H1 (cell line): ENCODE measurements around the gene ACADM. TPM values are rescaled to one million over a fixed set of nuclear protein-coding genes. Genes with fewer than 3 reads are reported as not detected.

ENCODE experiments used
- CTCF ChIA-PET: fragments of 300-600 bp; sonication (Branson Sonifier 250); formaldehyde crosslinking; loops from one replicate; lab custom pipeline; 2021; ENCODE audit not compliant: partially characterized antibody; lab: Charles Lee
- POLR2A ChIA-PET: fragments of 300-600 bp; sonication (Branson Sonifier 250); formaldehyde crosslinking; loops from one replicate; lab custom pipeline; 2021; ENCODE audit warnings: inconsistent platforms; ENCODE audit not compliant: partially characterized antibody; lab: Charles Lee
- DNase-seq, 2 experiments: peaks; one replicate each; pipeline versions ENCODE4 v3.0.0 to v3.0.0-alpha.2; 2010 to 2022; ENCODE audit warnings: low spot score in 2 of 2, low read depth in 1 of 2, mixed read lengths in 1 of 2
- FAIRE-seq: peaks from 2 replicates; lab custom pipeline; 2011; peaks lifted over from hg19 to GRCh38; lab: Jason Lieb, UNC
- H2AFZ ChIP-seq: 2 replicates; pipeline ENCODE4 v1.8.1; 2012; ENCODE audit warnings: low read length, inconsistent platforms
- H2AK5ac ChIP-seq: 2 replicates; pipeline ENCODE4 v1.6.1; 2013; ENCODE audit warnings: low read depth, low read length
- H2BK120ac ChIP-seq: replicated peaks from 2 replicates; pipeline ENCODE3; 2013; ENCODE audit warnings: low read depth, low read length, inconsistent platforms
- H2BK12ac ChIP-seq: 2 replicates; pipeline ENCODE4 v1.6.1; 2013; ENCODE audit warnings: low read depth, low read length
- H2BK15ac ChIP-seq: 2 replicates; pipeline ENCODE4 v1.6.1; 2013; ENCODE audit warnings: low read length
- H2BK20ac ChIP-seq: 2 replicates; pipeline ENCODE4 v1.6.1; 2013; ENCODE audit warnings: low read length
- H2BK5ac ChIP-seq: 2 replicates; pipeline ENCODE4 v1.6.1; 2013; ENCODE audit warnings: low read depth, low read length
- H3K14ac ChIP-seq: 2 replicates; pipeline ENCODE4 v1.6.1; 2013; ENCODE audit warnings: inconsistent platforms; ENCODE audit not compliant: insufficient read length
- H3K18ac ChIP-seq: 2 replicates; pipeline ENCODE4 v1.6.1; 2013; ENCODE audit warnings: low read length; ENCODE audit errors: extremely low read depth
- H3K23ac ChIP-seq: 2 replicates; pipeline ENCODE4 v1.6.1; 2013; ENCODE audit warnings: inconsistent platforms; ENCODE audit not compliant: insufficient read length
- H3K23me2 ChIP-seq: 2 replicates; pipeline ENCODE4 v1.6.1; 2013; ENCODE audit warnings: low read depth, low read length
- H3K27ac ChIP-seq: 2 replicates; pipeline ENCODE4 v1.6.1; 2011; ENCODE audit warnings: low read depth, low read length, inconsistent platforms
- H3K27me3 ChIP-seq, 4 experiments: replicated peaks in 1 of 4; 1 replicate in 1 of 4; 2 replicates in 3 of 4; pipeline versions ENCODE4 v1.6.1 to v1.8.1; 2011 to 2013; ENCODE audit warnings: low read length in 3 of 4, mild to moderate bottlenecking in 3 of 4, inconsistent platforms in 2 of 4, mixed read lengths in 2 of 4, moderate library complexity in 1 of 4; ENCODE audit not compliant: control insufficient read depth in 3 of 4, insufficient read depth in 3 of 4; ENCODE audit errors: extremely low read depth in 1 of 4
- H3K36me3 ChIP-seq, 4 experiments: 2 replicates each; pipeline versions ENCODE4 v1.6.1 to v1.8.1; 2011 to 2013; ENCODE audit warnings: mild to moderate bottlenecking in 4 of 4, low read length in 3 of 4, moderate library complexity in 2 of 4, control low read depth in 1 of 4, inconsistent platforms in 1 of 4; ENCODE audit not compliant: insufficient read depth in 4 of 4, control insufficient read depth in 2 of 4
- H3K4ac ChIP-seq: replicated peaks from 2 replicates; pipeline ENCODE3; 2013; ENCODE audit warnings: low read length, low read depth, mixed read lengths, inconsistent platforms; ENCODE audit not compliant: insufficient read length
- H3K4me1 ChIP-seq, 4 experiments: replicated peaks in 1 of 4; 1 replicate in 1 of 4; 2 replicates in 3 of 4; pipeline versions ENCODE4 v1.6.1 to v1.8.1; 2011 to 2013; ENCODE audit warnings: low read length in 3 of 4, inconsistent platforms in 2 of 4, mixed read lengths in 1 of 4; ENCODE audit not compliant: insufficient read depth in 4 of 4, control insufficient read depth in 3 of 4
- H3K4me2 ChIP-seq, 2 experiments: 2 replicates each; pipeline versions ENCODE4 v1.6.1 to v1.8.1; 2011 to 2013; ENCODE audit warnings: low read depth in 2 of 2, low read length in 2 of 2, control low read depth in 1 of 2, inconsistent platforms in 1 of 2, mild to moderate bottlenecking in 1 of 2; ENCODE audit not compliant: insufficient read depth in 1 of 2
- H3K4me3 ChIP-seq, 4 experiments: fragments of 200-600, 300-600 bp in 1 of 4; sonication (generic), shearing (Covaris generic), sonication (Bioruptor Twin) in 1 of 4; 2 replicates each; pipeline versions ENCODE4 v1.5.1 to v1.8.1; 2011 to 2016; ENCODE audit warnings: low read length in 4 of 4, low read depth in 3 of 4, control low read depth in 2 of 4, inconsistent platforms in 2 of 4, mild to moderate bottlenecking in 2 of 4, mixed read lengths in 1 of 4, moderate library complexity in 1 of 4; ENCODE audit not compliant: insufficient read depth in 2 of 4; ENCODE audit errors: extremely low read depth in 1 of 4
- H3K56ac ChIP-seq: replicated peaks from 2 replicates; pipeline ENCODE3; 2013; ENCODE audit warnings: low read depth, mild to moderate bottlenecking, mixed read lengths, low read length, inconsistent platforms; ENCODE audit not compliant: insufficient read length
- H3K79me1 ChIP-seq: 2 replicates; pipeline ENCODE4 v1.6.1; 2013; ENCODE audit warnings: low read depth, low read length, control low read depth
- H3K79me2 ChIP-seq, 2 experiments: 2 replicates each; pipeline versions ENCODE4 v1.6.1 to v1.8.1; 2012 to 2013; ENCODE audit warnings: low read length in 2 of 2, mild to moderate bottlenecking in 2 of 2, inconsistent platforms in 1 of 2; ENCODE audit not compliant: insufficient read depth in 2 of 2, control insufficient read depth in 1 of 2
- H3K9ac ChIP-seq, 4 experiments: replicated peaks in 1 of 4; 1 replicate in 1 of 4; 2 replicates in 3 of 4; pipeline versions ENCODE4 v1.6.1 to v1.8.1; 2011 to 2013; ENCODE audit warnings: low read depth in 3 of 4, low read length in 3 of 4, control low read depth in 2 of 4, mild to moderate bottlenecking in 2 of 4, moderate library complexity in 2 of 4, inconsistent platforms in 1 of 4; ENCODE audit errors: extremely low read depth in 1 of 4
- H3K9me3 ChIP-seq, 2 experiments: 2 replicates each; pipeline versions ENCODE4 v1.6.1 to v1.8.1; 2012 to 2013; ENCODE audit warnings: mild to moderate bottlenecking in 2 of 2, moderate library complexity in 2 of 2, control low read depth in 1 of 2, inconsistent platforms in 1 of 2, low read depth in 1 of 2, low read length in 1 of 2, mixed read lengths in 1 of 2; ENCODE audit not compliant: insufficient read depth in 2 of 2
- H4K20me1 ChIP-seq, 2 experiments: replicated peaks in 1 of 2; 2 replicates each; pipeline versions ENCODE3 to v1.8.1; 2011 to 2013; ENCODE audit warnings: inconsistent platforms in 2 of 2, low read length in 2 of 2, mild to moderate bottlenecking in 1 of 2; ENCODE audit not compliant: insufficient read depth in 2 of 2, control insufficient read depth in 1 of 2
- H4K5ac ChIP-seq: 2 replicates; pipeline ENCODE4 v1.6.1; 2013; ENCODE audit warnings: low read length, low read depth, mixed read lengths, inconsistent platforms; ENCODE audit not compliant: insufficient read length
- H4K8ac ChIP-seq: 2 replicates; pipeline ENCODE4 v1.8.0; 2013; ENCODE audit warnings: mild to moderate bottlenecking, moderate library complexity, low read length, inconsistent platforms; ENCODE audit not compliant: insufficient read depth; ENCODE audit errors: extremely low read depth
- H4K91ac ChIP-seq: replicated peaks from 2 replicates; pipeline ENCODE3; 2013; ENCODE audit warnings: low read length, mixed read lengths, inconsistent platforms; ENCODE audit not compliant: insufficient read length
- BACH1 ChIP-seq: IDR thresholded peaks from 2 replicates; pipeline ENCODE4 v1.6.1; 2012; ENCODE audit warnings: low read length, improper control_type of control experiment
- CTCF ChIP-seq, 3 experiments: IDR thresholded peaks; 1 replicate in 2 of 3; 2 replicates in 1 of 3; pipeline versions ENCODE4 v1.5.1 to v1.6.1; 2011; ENCODE audit warnings: low read length in 3 of 3, mild to moderate bottlenecking in 3 of 3, inconsistent platforms in 2 of 3, low read depth in 1 of 3, moderate library complexity in 1 of 3; ENCODE audit not compliant: insufficient read depth in 1 of 3; ENCODE audit errors: control extremely low read depth in 1 of 3
- EGR1 ChIP-seq: IDR thresholded peaks from 2 replicates; pipeline ENCODE4 v1.6.1; 2011; ENCODE audit warnings: low read depth, low read length, borderline replicate concordance
- GTF2F1 ChIP-seq: IDR thresholded peaks from 2 replicates; pipeline ENCODE4 v1.6.1; 2012; ENCODE audit warnings: low read depth, low read length, improper control_type of control experiment, borderline replicate concordance
- RNF2 ChIP-seq: fragments of 200-900, 300-1000 bp; sonication (generic); IDR thresholded peaks from 2 replicates; pipeline ENCODE4 v1.7.1; 2016; ENCODE audit warnings: borderline replicate concordance, low read depth, mild to moderate bottlenecking, antibody characterized with exemption, low read length; ENCODE audit not compliant: poor library complexity, severe bottlenecking; ENCODE audit errors: missing control alignments
- TAF7 ChIP-seq: optimal IDR thresholded peaks from 2 replicates; pipeline ENCODE3; 2011; ENCODE audit warnings: low read depth, mild to moderate bottlenecking, inconsistent platforms, low read length, moderate library complexity, borderline replicate concordance
- WGBS, 2 experiments: shearing (Covaris generic) in 1 of 2; methylation state at CpG; one replicate each; pipeline versions ENCODE4 v1.1.6 to v1.1.7; 2013 to 2015; ENCODE audit warnings: low lambda C conversion rate in 2 of 2, mixed read lengths in 2 of 2, inconsistent platforms in 1 of 2, low coverage in 1 of 2, missing lambda C conversion rate in 1 of 2; ENCODE audit not compliant: insufficient replicate concordance in 2 of 2, insufficient coverage in 1 of 2, insufficient read length in 1 of 2; ENCODE audit errors: extremely low coverage in 1 of 2, missing lambda C conversion rate in 1 of 2; 5-methylcytosine and 5-hydroxymethylcytosine counted together
- polyA plus RNA-seq, 7 experiments: library from polyadenylated mRNA; depleted of rRNA in 3 of 7; stranded (reverse) in 5 of 7; unstranded in 2 of 7; fragments of >200 nt in 5 of 7; fragments of 200-250 nt in 2 of 7; gene quantifications; 1 replicate in 5 of 7; 2 replicates in 1 of 7; 4 replicates in 1 of 7; pipeline versions ENCODE4 v1.2.1 to v1.2.3, GENCODE V29; 2011 to 2013; ENCODE audit warnings: missing spikeins in 2 of 7, mixed read lengths in 2 of 7
- total RNA-seq: library from RNA; stranded (reverse); fragmentation: NEBNext Ultra II Directional; extraction: Animal tissue kit (Norgen Biotek cat#: 25700); gene quantifications from 2 replicates; pipeline ENCODE4 v1.2.1, GENCODE V29; 2021

The ACADM gene
- total and polyA plus RNA-seq, 2 of the 8 experiments (the other 6 are each of a cell fraction or from before 2014, with no cell fraction given): 14.3 to 40.0 TPM

- ChIA-PET POLR2A (interaction anchor here (0.6 to 4.6 kb wide), 18 partner anchors 10 to 521 kb away, joined by 3 to 112 read pairs (median 6); partner anchors contain the start of gene MSH4), CTCF (interaction anchor here (0.6 kb wide), 1 partner anchor 49 kb away, joined by 3 read pairs; no protein-coding TSS in a partner anchor)
- FAIRE-seq (no peak), DNase-seq (no peak)
- H3K23me2 ChIP-seq: peaks cover 5% of the 10 kb centered on the region; the same call in 1 of the 2 replicates
- peak overlapping the region; percentile 84 for H4K5ac ChIP-seq
- peak overlapping the region in 3 of 4 experiments; percentile 80 to 96 (median 81); a peak in 6 of 7 replicates for H3K9ac ChIP-seq
- no peak overlapping the region for H2AK5ac ChIP-seq
- H4K8ac ChIP-seq: no peak overlapping the region
- peaks cover 0 to 3% (median 2%) of the 10 kb centered on the region in 4 experiments; a peak in 2 of 7 replicates for H3K4me1 ChIP-seq
- H3K14ac ChIP-seq: no peak overlapping the region
- 6% methylated on average over 10 of the region's 10 CpGs; no CpG with 5 or more reads in 1 of the 2 experiments for WGBS, 2 experiments
- peak overlapping the region; percentile 88 to 90 for H3K4me2 ChIP-seq
- no peak overlapping the region for H2BK12ac ChIP-seq
- 0 out of 2 replicates have a peak overlapping the region, but pooled peaks have one; percentile 70 for H3K27ac ChIP-seq
- H3K36me3 ChIP-seq: peaks cover 8 to 49% (median 34%) of the 10 kb centered on the region in 4 experiments
- H4K20me1 ChIP-seq: peaks cover 6 to 7% of the 10 kb centered on the region in 2 experiments
- no peaks in the 10 kb centered on the region for H3K79me1 ChIP-seq
- no peak overlapping the region for H3K56ac ChIP-seq
- H3K4ac ChIP-seq: no peak overlapping the region
- no peak for TF ChIP-seq RNF2
- no peak for TF ChIP-seq BACH1
- no peak for TF ChIP-seq GTF2F1
- no peak for TF ChIP-seq EGR1
- peak; percentile 49 for TF ChIP-seq TAF7
- no peak for TF ChIP-seq CTCF (IDR thresholded peaks at IDR 0.05; ENCODE audit: control extremely low read depth in 1 of 3, insufficient read depth in 1 of 3, low read depth in 1 of 3, low read length in 3 of 3)
- H4K91ac ChIP-seq: no peak overlapping the region
- H3K23ac ChIP-seq: no peak overlapping the region
- H2BK20ac ChIP-seq: no peak overlapping the region
- H3K4me3 ChIP-seq: peak overlapping the region; percentile 78 to 95 (median 86)
- no peaks in the 10 kb centered on the region for H3K9me3 ChIP-seq
- no peak overlapping the region for H2AFZ ChIP-seq
- no peak overlapping the region for H3K18ac ChIP-seq
- H2BK5ac ChIP-seq: no peak overlapping the region
- no peak overlapping the region for H2BK15ac ChIP-seq
- no peak overlapping the region for H2BK120ac ChIP-seq
- H3K79me2 ChIP-seq: peaks cover 20 to 60% of the 10 kb centered on the region in 2 experiments
- no peaks in the 10 kb centered on the region for H3K27me3 ChIP-seq
Observed at GRCh38 chr1:75786901-75787493, 62.5 kb downstream of the ACADM start.
